SK-N-SH (cell line): ENCODE data around the gene WEE1. TPM values are rescaled to one million over a fixed set of nuclear protein-coding genes. Genes with fewer than 3 reads are reported as not detected.

Source experiments
- CTCF ChIA-PET: fragments of 300-600, 350-600 bp; formaldehyde crosslinking; extraction: SDS; loops from one replicate; lab custom pipeline; 2021; lab: Yijun Ruan, JAX
- POLR2A ChIA-PET: fragments of 350-600 bp; sonication (Branson Sonifier 250); formaldehyde crosslinking; extraction: SDS; loops from one replicate; lab custom pipeline; 2020; ENCODE audit warnings: antibody characterized with exemption, inconsistent platforms; lab: Yijun Ruan, JAX
- DNase-seq: peaks from one replicate; pipeline ENCODE4 v3.0.0; 2012
- H2AFZ ChIP-seq: fragments of 200-600 bp; sonication (generic); 2 replicates; pipeline ENCODE4 v1.8.1; 2016; ENCODE audit warnings: antibody characterized with exemption, mild to moderate bottlenecking, low read depth
- H3F3A ChIP-seq: fragments of 200-600 bp; sonication (generic); replicated peaks from 2 replicates; pipeline ENCODE3; 2016; ENCODE audit warnings: antibody characterized with exemption, mild to moderate bottlenecking; ENCODE audit not compliant: insufficient read depth
- H3K27ac ChIP-seq, 2 experiments: fragments of 200-500 bp in 1 of 2; fragments of 200-600 bp in 1 of 2; sonication (Bioruptor generic) in 1 of 2; sonication (generic), shearing (Covaris generic) in 1 of 2; 2 replicates each; pipeline versions ENCODE4 v1.5.1 to v1.6.1; 2014 to 2016; ENCODE audit warnings: low read depth in 2 of 2, inconsistent platforms in 1 of 2, low read length in 1 of 2, mild to moderate bottlenecking in 1 of 2, mixed read lengths in 1 of 2
- H3K27me3 ChIP-seq: fragments of 200-600 bp; sonication (generic), shearing (Covaris generic); 2 replicates; pipeline ENCODE4 v1.6.1; 2016; ENCODE audit warnings: mixed run types; ENCODE audit not compliant: insufficient read depth
- H3K36me3 ChIP-seq, 2 experiments: fragments of 200-500 bp in 1 of 2; fragments of 200-600 bp in 1 of 2; sonication (Bioruptor generic) in 1 of 2; sonication (generic) in 1 of 2; replicated peaks in 1 of 2; 2 replicates each; pipeline versions ENCODE3 to v1.5.1; 2014 to 2016; ENCODE audit warnings: low read length in 1 of 2, mild to moderate bottlenecking in 1 of 2; ENCODE audit not compliant: insufficient read depth in 2 of 2, control insufficient read depth in 1 of 2
- H3K4me1 ChIP-seq, 2 experiments: fragments of 200-500 bp in 1 of 2; fragments of 200-600 bp in 1 of 2; sonication (Bioruptor generic) in 1 of 2; sonication (generic), shearing (Covaris generic) in 1 of 2; 2 replicates each; pipeline versions ENCODE4 v1.5.1 to v1.6.1; 2014 to 2016; ENCODE audit warnings: low read depth in 1 of 2, low read length in 1 of 2, mixed run types in 1 of 2; ENCODE audit not compliant: insufficient read depth in 2 of 2, control insufficient read depth in 1 of 2
- H3K4me2 ChIP-seq: fragments of 200-600 bp; sonication (generic), shearing (Covaris generic); 2 replicates; pipeline ENCODE4 v1.6.1; 2017; ENCODE audit warnings: mixed run types
- H3K4me3 ChIP-seq, 2 experiments: fragments of 200-500 bp in 1 of 2; fragments of 200-600 bp in 1 of 2; sonication (Bioruptor generic) in 1 of 2; sonication (generic), shearing (Covaris generic) in 1 of 2; 2 replicates each; pipeline versions ENCODE4 v1.5.1 to v1.8.1; 2014 to 2016; ENCODE audit warnings: low read depth in 2 of 2, inconsistent platforms in 1 of 2, low read length in 1 of 2, mild to moderate bottlenecking in 1 of 2, mixed read lengths in 1 of 2, moderate library complexity in 1 of 2
- H3K79me2 ChIP-seq: fragments of 200-600 bp; sonication (generic); 2 replicates; pipeline ENCODE4 v1.8.1; 2017; ENCODE audit warnings: mild to moderate bottlenecking; ENCODE audit not compliant: insufficient read depth
- H3K9ac ChIP-seq: fragments of 200-600 bp; sonication (generic); 2 replicates; pipeline ENCODE4 v1.6.1; 2017; ENCODE audit warnings: mixed run types
- H3K9me2 ChIP-seq: fragments of 200-600 bp; sonication (generic); 2 replicates; pipeline ENCODE4 v1.6.1; 2017; ENCODE audit warnings: mixed run types
- H3K9me3 ChIP-seq: fragments of 200-600 bp; sonication (generic); 2 replicates; pipeline ENCODE4 v1.6.1; 2017; ENCODE audit warnings: mixed run types, mild to moderate bottlenecking, moderate library complexity
- H4K20me1 ChIP-seq: fragments of 200-600 bp; sonication (generic); 2 replicates; pipeline ENCODE4 v1.6.1; 2017; ENCODE audit warnings: mild to moderate bottlenecking, mixed run types; ENCODE audit not compliant: insufficient read depth
- CTCF ChIP-seq: fragments of 200-600 bp; sonication (generic); IDR thresholded peaks from 2 replicates; pipeline ENCODE4 v1.6.1; 2017; ENCODE audit warnings: antibody characterized with exemption, mild to moderate bottlenecking, moderate library complexity
- ELF1 ChIP-seq: IDR thresholded peaks from 2 replicates; pipeline ENCODE4 v1.4.0; 2012
- EP300 ChIP-seq, 2 experiments: IDR thresholded peaks; 2 replicates each; pipeline versions ENCODE4 v1.4.0 to v1.6.1; 2012; ENCODE audit warnings: borderline replicate concordance in 1 of 2, low read depth in 1 of 2, low read length in 1 of 2
- FOXJ3 ChIP-seq: sonication (generic); formaldehyde crosslinking; IDR thresholded peaks from 2 replicates; pipeline ENCODE4 v1.5.1; 2020; ENCODE audit warnings: mild to moderate bottlenecking, missing genetic modification reagents
- GABPA ChIP-seq: IDR thresholded peaks from 2 replicates; pipeline ENCODE4 v1.4.0; 2012; ENCODE audit warnings: low read depth, mild to moderate bottlenecking
- GATA2 ChIP-seq: sonication (generic); formaldehyde crosslinking; IDR thresholded peaks from 2 replicates; pipeline ENCODE4 v1.5.0; 2020; ENCODE audit warnings: mild to moderate bottlenecking, missing genetic modification reagents
- MAX ChIP-seq: IDR thresholded peaks from 2 replicates; pipeline ENCODE4 v1.4.0; 2012; ENCODE audit warnings: low read depth
- MXI1 ChIP-seq: IDR thresholded peaks from 2 replicates; pipeline ENCODE4 v1.6.1; 2012; ENCODE audit warnings: mild to moderate bottlenecking, low read depth, low read length, improper control_type of control experiment
- NFIC ChIP-seq: IDR thresholded peaks from 2 replicates; pipeline ENCODE4 v1.4.0; 2012; ENCODE audit warnings: borderline replicate concordance
- POLR2AphosphoS5 ChIP-seq: IDR thresholded peaks from 2 replicates; pipeline ENCODE4 v1.6.1; 2012; ENCODE audit warnings: low read depth, low read length
- RAD21 ChIP-seq: IDR thresholded peaks from 2 replicates; pipeline ENCODE4 v1.6.1; 2012; ENCODE audit warnings: mild to moderate bottlenecking, low read length
- RCOR1 ChIP-seq: fragments of 150-350 bp; IDR thresholded peaks from 2 replicates; pipeline ENCODE4 v1.6.1; 2017; ENCODE audit warnings: antibody characterized with exemption, low read length
- TAF1 ChIP-seq: IDR thresholded peaks from 2 replicates; pipeline ENCODE4 v1.6.1; 2012; ENCODE audit warnings: low read depth, mild to moderate bottlenecking, low read length, moderate library complexity, borderline replicate concordance
- TEAD4 ChIP-seq: IDR thresholded peaks from 2 replicates; pipeline ENCODE4 v1.4.0; 2012; ENCODE audit warnings: mild to moderate bottlenecking, borderline replicate concordance; ENCODE audit not compliant: insufficient read depth
- YY1 ChIP-seq: IDR thresholded peaks from 2 replicates; pipeline ENCODE4 v1.4.0; 2012; ENCODE audit warnings: low read depth, mild to moderate bottlenecking
- WGBS: methylation state at CpG from one replicate; pipeline ENCODE4 v1.1.6; 2017; ENCODE audit warnings: low lambda C conversion rate; 5-methylcytosine and 5-hydroxymethylcytosine counted together
- polyA plus RNA-seq, 3 experiments: library from polyadenylated mRNA; depleted of rRNA; stranded (reverse); fragments of >200 nt; gene quantifications; 2 replicates each; pipeline ENCODE4 v1.2.3, GENCODE V29; 2012
- TF ChIP-seq, protein P1 (sequence below): IDR thresholded peaks from 2 replicates; pipeline ENCODE4 v1.4.0; 2012; ENCODE audit warnings: low read depth, borderline replicate concordance

Gene WEE1
- polyA plus RNA-seq, 1 of the 3 experiments (the other 2 are of a cell fraction) = 16.9 TPM

DNA sequence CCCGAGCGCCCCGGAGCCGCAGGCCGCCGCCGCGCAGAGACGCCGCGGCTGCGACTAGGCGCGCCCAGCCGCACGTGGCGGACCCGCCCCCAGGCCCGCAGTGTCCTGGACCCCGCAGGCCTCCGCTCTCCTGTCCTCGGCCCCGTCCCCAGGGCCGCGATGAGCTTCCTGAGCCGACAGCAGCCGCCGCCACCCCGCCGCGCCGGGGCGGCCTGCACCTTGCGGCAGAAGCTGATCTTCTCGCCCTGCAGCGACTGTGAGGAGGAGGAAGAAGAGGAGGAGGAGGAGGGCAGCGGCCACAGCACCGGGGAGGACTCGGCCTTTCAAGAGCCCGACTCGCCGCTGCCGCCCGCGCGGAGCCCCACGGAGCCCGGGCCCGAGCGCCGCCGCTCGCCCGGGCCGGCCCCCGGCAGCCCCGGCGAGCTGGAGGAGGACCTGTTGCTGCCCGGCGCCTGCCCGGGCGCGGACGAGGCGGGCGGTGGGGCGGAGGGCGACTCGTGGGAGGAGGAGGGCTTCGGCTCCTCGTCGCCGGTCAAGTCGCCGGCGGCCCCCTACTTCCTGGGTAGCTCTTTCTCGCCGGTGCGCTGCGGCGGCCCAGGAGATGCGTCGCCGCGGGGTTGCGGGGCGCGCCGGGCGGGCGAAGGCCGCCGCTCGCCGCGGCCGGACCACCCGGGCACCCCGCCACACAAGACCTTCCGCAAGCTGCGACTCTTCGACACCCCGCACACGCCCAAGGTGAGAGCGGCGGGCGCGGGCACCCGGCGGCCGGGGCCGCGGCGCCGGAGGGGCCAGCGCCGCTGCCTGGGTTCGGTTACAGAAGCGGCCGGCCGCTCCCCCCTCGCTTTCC is 528 bp downstream of the WEE1 start:
- 0% methylated on average over 8 of the region's 122 CpGs for WGBS
- ChIA-PET POLR2A (interaction anchor here (0.6 to 1.9 kb wide), 8 partner anchors 22 to 734 kb away, joined by 3 to 15 read pairs (median 3); partner anchors contain the start of gene ZNF143), CTCF (interaction anchor here (0.6 to 1.5 kb wide), 7 partner anchors 10 to 182 kb away, joined by 3 to 5 read pairs (median 3); no protein-coding TSS in a partner anchor)
- DNase-seq = peak; percentile 66
- peak overlapping the region; percentile 70 to 89 for H3K4me3 ChIP-seq
- H2AFZ ChIP-seq = no peak overlapping the region
- H3K9ac ChIP-seq = peak overlapping the region; percentile 98
- peak overlapping the region; percentile 92 to 99 for H3K27ac ChIP-seq
- peaks cover 5% of the 10 kb centered on the region; the same call in 1 of the 2 replicates for H4K20me1 ChIP-seq
- no peaks in the 10 kb centered on the region for H3K27me3 ChIP-seq
- peaks cover 59% of the 10 kb centered on the region for H3K79me2 ChIP-seq
- no peak for TF ChIP-seq RCOR1
- TF ChIP-seq RAD21 = no peak
- no peak for TF ChIP-seq NFIC
- no peak for TF ChIP-seq FOXJ3 (CRISPR knock-in tag)
- TF ChIP-seq EP300 (IDR thresholded peaks at IDR 0.05; ENCODE audit: borderline replicate concordance in 1 of 2, low read depth in 1 of 2, low read length in 1 of 2) = no peak
- no peak for TF ChIP-seq GABPA
- TF ChIP-seq POLR2AphosphoS5 = 0 out of 2 replicates have a peak, but pooled peaks have one; percentile 2
- no peak; the same call in 1 of the 2 replicates for TF ChIP-seq MXI1
- no peak for TF ChIP-seq YY1
- no peak for TF ChIP-seq TAF1
- peak; percentile 13; the same call in 1 of the 2 replicates for TF ChIP-seq MAX
- no peak for TF ChIP-seq TEAD4
- TF ChIP-seq ELF1 = no peak
- TF ChIP-seq, all 33 proteins: peak for 2
- Histone ChIP-seq H3K9me3 (no peaks in the 10 kb centered on the region), H3F3A (peaks cover 14% of the 10 kb centered on the region), H3K4me1 (peaks cover 12 to 15% of the 10 kb centered on the region in 2 experiments), H3K4me2 (peak overlapping the region; percentile 90), H3K36me3 (peaks cover 25 to 28% of the 10 kb centered on the region in 2 experiments), H3K9me2 (no peaks in the 10 kb centered on the region)

DNA sequence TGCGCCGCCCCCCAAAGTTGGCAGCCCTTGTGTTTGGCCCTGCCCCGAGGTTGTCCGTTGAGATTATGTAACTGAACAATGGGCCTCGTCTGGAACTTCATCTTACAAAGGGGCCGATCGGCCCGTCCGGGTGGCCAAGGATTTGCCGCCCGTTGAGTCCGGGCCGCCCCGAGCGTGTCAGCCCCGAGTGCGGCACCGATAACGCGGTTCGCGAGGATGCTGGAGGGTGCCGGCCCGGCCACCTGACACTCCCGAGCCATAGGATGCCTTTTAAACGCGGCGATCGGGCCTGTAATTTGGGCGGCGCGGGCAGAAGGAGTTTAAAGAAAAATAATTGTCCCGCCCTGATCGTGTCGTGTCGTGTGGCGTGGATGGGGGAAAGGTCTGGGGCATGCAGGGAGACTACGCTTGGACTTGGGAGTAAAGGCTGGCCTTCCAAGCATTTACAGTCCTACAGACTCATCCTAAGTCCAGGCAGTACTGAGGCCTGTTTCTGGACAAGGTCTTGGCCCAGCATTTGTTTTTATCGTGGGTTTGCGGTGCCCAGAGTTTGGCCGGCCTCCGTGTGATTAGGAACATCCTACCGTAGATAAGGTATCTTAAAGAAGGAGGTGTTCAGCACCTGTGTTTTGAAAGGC is 1.3 kb downstream of the WEE1 start:
- peak overlapping the region; percentile 98 for H3K9ac ChIP-seq
- peaks cover 32 to 35% of the 10 kb centered on the region in 2 experiments for H3K36me3 ChIP-seq
- ChIA-PET CTCF (interaction anchor here (0.6 to 3.2 kb wide), 6 partner anchors 16 to 729 kb away, joined by 3 to 11 read pairs (median 3); no protein-coding TSS in a partner anchor), POLR2A (interaction anchor here (0.6 to 1.8 kb wide), 4 partner anchors 115 to 733 kb away, joined by 3 to 4 read pairs (median 3); no protein-coding TSS in a partner anchor)
- peak overlapping the region; percentile 90 for H3K4me2 ChIP-seq
- H3K79me2 ChIP-seq = peaks cover 66% of the 10 kb centered on the region
- peaks cover 5% of the 10 kb centered on the region; the same call in 1 of the 2 replicates for H4K20me1 ChIP-seq
- no peaks in the 10 kb centered on the region for H3K9me3 ChIP-seq
- no peak overlapping the region for H2AFZ ChIP-seq
- peak; percentile 27 for DNase-seq
- H3K9me2 ChIP-seq = no peaks in the 10 kb centered on the region
- under 1% methylated on average over 35 of the region's 43 CpGs for WGBS
- peak overlapping the region; percentile 70 to 89 for H3K4me3 ChIP-seq
- peaks cover 9 to 11% of the 10 kb centered on the region in 2 experiments; a peak in 3 of 4 replicates for H3K4me1 ChIP-seq
- TF ChIP-seq ELF1 = no peak
- TF ChIP-seq CTCF = no peak
- TF ChIP-seq YY1 = no peak
- TF ChIP-seq POLR2AphosphoS5 = no peak
- TF ChIP-seq GATA2 (CRISPR knock-in tag) = no peak
- TF ChIP-seq, protein P1, sequence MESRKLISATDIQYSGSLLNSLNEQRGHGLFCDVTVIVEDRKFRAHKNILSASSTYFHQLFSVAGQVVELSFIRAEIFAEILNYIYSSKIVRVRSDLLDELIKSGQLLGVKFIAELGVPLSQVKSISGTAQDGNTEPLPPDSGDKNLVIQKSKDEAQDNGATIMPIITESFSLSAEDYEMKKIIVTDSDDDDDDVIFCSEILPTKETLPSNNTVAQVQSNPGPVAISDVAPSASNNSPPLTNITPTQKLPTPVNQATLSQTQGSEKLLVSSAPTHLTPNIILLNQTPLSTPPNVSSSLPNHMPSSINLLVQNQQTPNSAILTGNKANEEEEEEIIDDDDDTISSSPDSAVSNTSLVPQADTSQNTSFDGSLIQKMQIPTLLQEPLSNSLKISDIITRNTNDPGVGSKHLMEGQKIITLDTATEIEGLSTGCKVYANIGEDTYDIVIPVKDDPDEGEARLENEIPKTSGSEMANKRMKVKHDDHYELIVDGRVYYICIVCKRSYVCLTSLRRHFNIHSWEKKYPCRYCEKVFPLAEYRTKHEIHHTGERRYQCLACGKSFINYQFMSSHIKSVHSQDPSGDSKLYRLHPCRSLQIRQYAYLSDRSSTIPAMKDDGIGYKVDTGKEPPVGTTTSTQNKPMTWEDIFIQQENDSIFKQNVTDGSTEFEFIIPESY = no peak
- no peak for TF ChIP-seq TEAD4
- H3F3A ChIP-seq = peaks cover 14% of the 10 kb centered on the region
- H3K27me3 ChIP-seq = no peaks in the 10 kb centered on the region
- H3K27ac ChIP-seq = peak overlapping the region; percentile 92 to 99
